ENCODE measurements around the gene OSCP1. TPM values are rescaled to one million over a fixed set of nuclear protein-coding genes. Genes with fewer than 3 reads are reported as not detected.

OSCP1 gene
- total and polyA plus RNA-seq, 2 donors (not counting 3 experiments of a cell fraction or from before 2014, with no cell fraction given) = 4.6 to 8.3 TPM

GRCh38 chr1:36433102-36433501, 17.1 kb downstream of the OSCP1 start:
- ChIA-PET CTCF (interaction anchor here (1.3 kb wide), 1 partner anchor 9 kb away, joined by 5 read pairs; no protein-coding TSS in a partner anchor), POLR2A (no interaction called here)
- no peak for DNase-seq (ENCODE audit: low read depth, low spot score)
- Histone ChIP-seq H3K4me1 (ENCODE audit: control insufficient read depth, extremely low read depth, insufficient read depth, low read length) (peaks cover 6% of the 10 kb centered on the region), H3K4me3 (replicated peaks in 1 of 3; ENCODE audit: insufficient read depth in 1 of 3, low read depth in 1 of 3, low read length in 3 of 3) (no peak overlapping the region), H3K9me3 (replicated peaks; ENCODE audit: control insufficient read depth, insufficient read depth, low read length) (no peaks in the 10 kb centered on the region), H3K4me2 (ENCODE audit: insufficient read depth, low read length) (no peak overlapping the region), H3K9me1 (replicated peaks; ENCODE audit: control insufficient read depth, extremely low read depth, insufficient read depth, low read length) (no peaks in the 10 kb centered on the region), H3K79me2 (ENCODE audit: control insufficient read depth, insufficient read depth, low read length) (no peaks in the 10 kb centered on the region), H3K36me3 (ENCODE audit: control insufficient read depth in 2 of 2, extremely low read depth in 1 of 2, insufficient read depth in 2 of 2, low read length in 2 of 2) (no peaks in the 10 kb centered on the region), H3K27ac (ENCODE audit: insufficient read depth, low read depth, low read length) (no peak overlapping the region), H2AFZ (ENCODE audit: low read depth, low read length) (no peak overlapping the region), H3K9ac (replicated peaks; ENCODE audit: extremely low read depth, insufficient read depth, low read length) (no peak overlapping the region), H4K20me1 (replicated peaks; ENCODE audit: control insufficient read depth, extremely low read depth, insufficient read depth, low read length) (no peaks in the 10 kb centered on the region), H3K27me3 (ENCODE audit: control insufficient read depth in 2 of 2, insufficient read depth in 2 of 2, low read length in 2 of 2) (no peaks in the 10 kb centered on the region)
- intact Hi-C loops (cut with micrococcal nuclease) (no loop called here), dilution Hi-C loops (cut with MboI; ENCODE audit: extremely low pct_ligation_motif_present, low sequenced_read_pairs) (no loop called here)
- no peak for FAIRE-seq
- TF ChIP-seq POLR2AphosphoS5 (IDR thresholded peaks at IDR 0.05; ENCODE audit: insufficient read depth, low read depth, low read length) = no peak
- TF ChIP-seq CTCF (IDR thresholded peaks at IDR 0.05; ENCODE audit: extremely low read depth in 1 of 2, insufficient read depth in 1 of 2, low read depth in 1 of 2, low read length in 2 of 2) = no peak
- TF ChIP-seq MYC (IDR thresholded peaks at IDR 0.05; ENCODE audit: low read depth, low read length) = no peak
- TF ChIP-seq GATA2 (IDR thresholded peaks at IDR 0.05; ENCODE audit: insufficient read depth, insufficient read length, low read depth, low read length) = no peak
- TF ChIP-seq MAX (IDR thresholded peaks at IDR 0.05; ENCODE audit: insufficient read depth, insufficient read length) = no peak
- TF ChIP-seq EZH2 (IDR thresholded peaks at IDR 0.05; ENCODE audit: borderline replicate concordance, low read depth, low read length, severe bottlenecking) = no peak
- TF ChIP-seq POLR2A (IDR thresholded peaks at IDR 0.05; ENCODE audit: low read depth, low read length) = no peak
- no peak for TF ChIP-seq FOS (IDR thresholded peaks at IDR 0.05; ENCODE audit: borderline replicate concordance, insufficient read depth, low read length)
- TF ChIP-seq JUN (IDR thresholded peaks at IDR 0.05; ENCODE audit: borderline replicate concordance, insufficient read depth, insufficient read length, low read depth) = no peak
- BruUV-seq (replicated peaks) = no TSS peak

Measured in endothelial cell of umbilical vein (primary cell).